Endometrial microvascular endothelial cells (primary cell): ENCODE measurements around the gene RBM22. TPM values are rescaled to one million over a fixed set of nuclear protein-coding genes. Genes with fewer than 3 reads are reported as not detected.

Experiments
- in situ Hi-C: cut with HindIII; loops from 2 replicates; pipeline ENCODE4 v1.10.0; 2017; ENCODE audit warnings: low sequenced_read_pairs, low pct_unique_long_range_greater_than_20kb; ENCODE audit errors: inconsistent ontology term
- total RNA-seq: library from RNA; depleted of rRNA; stranded (reverse); fragments of >200 nt; gene quantifications from one replicate; pipeline ENCODE4 v1.2.3, GENCODE V29; 2015; ENCODE audit errors: inconsistent ontology term

Gene RBM22
- total RNA-seq, 1 donor from 2014 or later = 35.1 TPM

- in situ Hi-C loops = loop anchor here (5.0 to 25.0 kb wide), 3 partner anchors 101 to 346 kb away; partner anchors contain the start of gene ARSI
Measured at GRCh38 chr5:150658121-150658520, 42.7 kb downstream of the RBM22 start.

- in situ Hi-C loops = loop anchor here (5.0 to 25.0 kb wide), 3 partner anchors 99 to 344 kb away; partner anchors contain the start of gene ARSI
Measured at GRCh38 chr5:150656191-150657132, 44.4 kb downstream of the RBM22 start.

DNA sequence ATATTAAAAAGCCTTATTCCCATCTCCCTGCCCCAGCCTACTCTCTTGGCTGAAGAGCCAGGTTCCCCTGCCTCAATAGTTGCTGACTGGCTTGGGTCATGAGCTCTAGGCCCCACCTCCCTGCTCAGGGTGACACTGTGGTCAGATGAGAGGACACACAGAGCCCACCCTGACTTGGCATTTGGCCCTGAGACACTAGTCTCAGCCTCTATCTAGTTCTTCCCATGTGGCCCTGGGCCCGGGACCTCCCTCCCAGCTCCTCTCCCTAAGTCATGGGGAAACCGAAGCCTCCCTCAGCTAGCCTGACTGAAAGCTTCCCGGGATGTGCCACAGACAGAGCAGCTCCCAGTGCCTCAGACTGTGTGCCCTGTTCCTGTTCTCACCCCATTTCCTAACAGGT is 45.6 kb downstream of the RBM22 start:
- in situ Hi-C loops = loop anchor here (5.0 to 25.0 kb wide), 3 partner anchors 98 to 343 kb away; partner anchors contain the start of gene ARSI

GRCh38 chr5:150653762-150654556 is 46.9 kb downstream of the RBM22 start:
- in situ Hi-C loops = loop anchor here (25.0 kb wide), 2 partner anchors 192 to 342 kb away; partner anchors contain the start of gene ARSI

GRCh38 chr5:150653145-150653761 is 47.6 kb downstream of the RBM22 start:
- in situ Hi-C loops = loop anchor here (25.0 kb wide), 2 partner anchors 191 to 341 kb away; partner anchors contain the start of gene ARSI

GRCh38 chr5:150651924-150652671 is 48.8 kb downstream of the RBM22 start:
- in situ Hi-C loops = loop anchor here (25.0 kb wide), 2 partner anchors 190 to 340 kb away; partner anchors contain the start of gene ARSI

- in situ Hi-C loops = loop anchor here (25.0 kb wide), 2 partner anchors 189 to 339 kb away; partner anchors contain the start of gene ARSI
Measured at GRCh38 chr5:150651382-150651781, 49.5 kb downstream of the RBM22 start.

DNA sequence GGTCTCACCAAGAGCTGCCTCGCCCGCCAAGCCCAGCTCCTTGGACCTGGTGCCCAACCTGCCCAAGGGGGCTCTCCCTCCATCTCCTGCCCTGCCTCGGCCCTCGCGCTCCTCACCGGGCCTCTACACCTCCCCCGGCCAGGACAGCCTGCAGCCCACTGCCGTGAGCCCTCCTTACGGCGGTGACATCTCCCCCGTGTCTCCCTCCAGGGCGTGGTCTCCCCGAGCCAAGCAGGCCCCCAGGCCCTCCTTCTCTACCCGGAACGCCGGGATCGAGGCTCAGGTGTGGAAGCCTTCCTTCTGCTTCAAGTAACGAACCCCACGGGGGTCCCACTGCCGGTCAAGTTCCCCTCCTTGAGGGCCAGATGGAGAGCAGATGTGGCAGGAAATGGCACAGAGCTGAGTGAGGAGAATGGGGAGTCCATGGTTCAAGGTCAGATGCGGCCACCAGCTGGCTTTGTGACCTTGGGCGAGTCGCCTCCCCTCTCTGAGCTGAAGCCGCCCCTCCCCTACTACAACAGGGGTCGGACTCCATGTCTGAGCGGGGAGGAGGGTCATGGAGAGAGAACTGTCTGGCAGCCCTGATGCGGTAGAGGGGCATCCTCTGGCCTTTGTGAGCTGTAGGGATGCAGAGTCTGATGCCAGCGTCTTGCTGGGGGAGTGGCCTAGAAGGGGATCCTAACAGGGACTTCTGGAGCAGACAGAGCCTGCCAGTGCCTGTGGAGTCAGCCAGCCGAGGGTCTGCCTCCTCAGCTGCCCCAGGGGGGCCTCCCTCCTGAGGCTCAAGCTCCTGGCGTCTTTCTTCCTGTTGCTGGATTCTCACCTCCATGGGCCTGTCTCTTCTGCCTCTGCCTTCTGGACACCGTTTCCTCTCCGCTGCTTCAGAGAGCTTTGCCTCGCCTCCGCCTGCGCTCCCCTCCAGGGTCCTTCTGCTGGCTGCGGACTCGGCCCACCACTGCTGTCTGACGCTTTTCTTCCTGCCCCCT is 50.5 kb downstream of the RBM22 start:
- in situ Hi-C loops = loop anchor here (25.0 kb wide), 2 partner anchors 188 to 338 kb away; partner anchors contain the start of gene ARSI

DNA sequence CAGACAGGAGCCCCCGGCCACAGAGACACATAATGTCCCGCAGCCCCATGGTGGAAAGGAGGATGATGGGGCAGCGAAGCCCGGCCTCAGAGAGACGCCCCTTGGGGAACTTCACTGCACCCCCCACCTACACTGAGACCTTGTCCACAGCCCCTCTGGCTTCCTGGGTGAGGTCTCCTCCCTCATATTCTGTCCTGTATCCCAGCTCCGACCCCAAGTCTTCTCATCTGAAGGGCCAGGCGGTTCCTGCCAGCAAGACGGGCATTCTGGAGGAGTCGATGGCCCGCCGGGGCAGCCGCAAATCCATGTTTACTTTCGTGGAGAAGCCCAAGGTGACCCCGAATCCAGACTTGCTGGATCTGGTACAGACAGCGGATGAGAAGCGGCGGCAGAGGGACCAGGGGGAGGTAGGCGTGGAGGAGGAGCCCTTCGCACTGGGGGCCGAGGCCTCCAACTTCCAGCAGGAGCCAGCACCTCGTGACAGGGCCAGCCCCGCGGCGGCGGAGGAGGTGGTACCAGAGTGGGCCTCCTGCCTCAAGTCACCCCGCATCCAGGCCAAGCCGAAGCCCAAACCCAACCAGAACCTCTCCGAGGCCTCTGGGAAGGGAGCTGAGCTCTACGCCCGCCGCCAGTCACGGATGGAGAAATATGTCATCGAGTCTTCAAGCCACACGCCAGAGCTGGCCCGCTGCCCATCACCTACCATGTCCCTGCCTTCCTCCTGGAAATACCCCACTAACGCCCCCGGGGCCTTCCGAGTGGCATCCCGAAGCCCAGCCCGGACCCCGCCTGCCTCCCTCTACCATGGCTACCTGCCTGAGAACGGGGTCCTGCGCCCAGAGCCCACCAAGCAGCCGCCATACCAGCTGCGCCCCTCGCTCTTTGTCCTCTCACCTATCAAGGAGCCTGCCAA is 51.5 kb downstream of the RBM22 start:
- in situ Hi-C loops = loop anchor here (25.0 kb wide), 2 partner anchors 187 to 337 kb away; partner anchors contain the start of gene ARSI

DNA sequence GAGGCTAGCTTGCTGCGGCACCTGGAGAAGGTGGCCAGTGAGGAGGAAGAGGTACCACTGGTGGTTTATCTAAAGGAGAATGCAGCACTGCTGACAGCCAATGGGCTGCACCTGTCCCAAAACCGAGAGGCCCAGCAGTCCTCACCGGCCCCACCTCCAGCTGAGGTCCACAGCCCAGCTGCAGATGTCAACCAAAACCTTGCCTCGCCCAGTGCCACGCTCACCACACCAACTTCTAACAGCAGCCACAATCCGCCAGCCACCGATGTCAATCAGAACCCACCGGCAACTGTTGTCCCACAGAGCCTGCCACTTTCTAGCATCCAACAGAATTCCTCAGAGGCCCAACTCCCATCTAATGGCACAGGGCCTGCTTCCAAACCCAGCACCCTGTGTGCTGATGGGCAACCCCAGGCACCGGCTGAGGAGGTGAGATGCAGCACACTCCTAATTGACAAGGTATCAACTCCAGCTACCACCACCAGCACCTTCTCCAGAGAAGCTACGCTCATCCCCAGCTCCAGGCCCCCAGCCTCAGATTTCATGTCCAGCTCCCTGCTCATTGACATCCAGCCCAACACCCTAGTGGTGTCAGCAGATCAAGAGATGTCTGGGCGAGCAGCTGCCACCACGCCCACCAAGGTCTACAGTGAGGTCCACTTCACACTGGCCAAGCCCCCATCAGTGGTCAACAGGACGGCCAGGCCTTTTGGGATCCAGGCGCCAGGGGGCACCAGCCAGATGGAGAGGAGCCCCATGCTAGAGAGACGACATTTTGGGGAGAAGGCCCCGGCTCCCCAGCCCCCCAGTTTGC is 52.4 kb downstream of the RBM22 start:
- in situ Hi-C loops = no loop called here

- in situ Hi-C loops = no loop called here
Measured at GRCh38 chr5:150647275-150648251, 53.3 kb downstream of the RBM22 start.

GRCh38 chr5:150645070-150645700 is 55.7 kb downstream of the RBM22 start:
- in situ Hi-C loops = no loop called here

DNA sequence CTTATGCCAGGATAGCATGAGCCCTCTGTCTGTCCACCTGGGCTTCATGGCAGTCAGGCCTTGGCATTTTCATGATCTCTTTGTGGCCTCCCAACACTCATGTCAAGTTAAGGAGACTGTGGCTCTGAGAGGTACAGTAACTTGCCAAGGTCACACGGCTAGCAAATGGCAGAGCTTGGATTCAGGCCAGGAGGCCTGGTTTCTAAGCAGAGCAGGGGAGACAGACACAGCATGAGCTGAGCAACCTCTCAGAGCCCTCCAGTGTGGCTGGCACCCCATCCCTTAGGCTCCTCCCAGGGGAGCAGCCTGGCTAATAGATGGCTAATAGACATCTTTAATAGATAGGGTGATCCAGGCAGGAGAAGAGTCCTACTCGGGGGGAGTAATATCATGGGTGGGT is 56.3 kb downstream of the RBM22 start:
- in situ Hi-C loops = no loop called here

DNA sequence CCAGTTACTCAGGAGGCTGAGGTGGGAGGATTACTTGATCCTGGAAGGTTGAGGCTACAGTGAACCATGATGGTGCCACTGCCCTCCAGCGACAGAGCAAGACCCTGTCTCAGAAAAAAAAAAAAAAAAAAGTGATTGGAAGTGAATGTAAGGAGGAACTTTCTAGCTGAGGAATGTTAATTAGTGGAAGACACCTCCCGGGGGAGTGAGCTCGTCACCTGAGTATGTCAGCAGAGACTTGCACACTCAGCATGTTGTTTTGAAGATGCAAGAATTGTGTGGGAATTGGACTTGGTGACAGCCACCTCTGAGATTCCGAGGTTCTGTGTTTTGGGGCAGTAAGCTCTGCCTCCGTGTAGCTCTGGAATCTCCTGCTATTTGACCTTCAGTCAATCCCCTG is 56.8 kb downstream of the RBM22 start:
- in situ Hi-C loops = no loop called here
